ENCODE results near the gene TCEA3.

- TF ChIP-seq CTCF (IDR thresholded peaks at IDR 0.05): no peak
- no peak for TF ChIP-seq POLR2A (IDR thresholded peaks at IDR 0.05)
These were observed 48.7 kb upstream of the TCEA3 start for GRCh38 chr1:23473037-23473800.
